Measurements from ENCODE around the gene ANO9.
"Not testable (repeated sequence)": the region's sequence is repeated elsewhere in the genome, so short reads cannot be mapped to it uniquely, and the experiment has no call there.

Gene ANO9

DNA sequence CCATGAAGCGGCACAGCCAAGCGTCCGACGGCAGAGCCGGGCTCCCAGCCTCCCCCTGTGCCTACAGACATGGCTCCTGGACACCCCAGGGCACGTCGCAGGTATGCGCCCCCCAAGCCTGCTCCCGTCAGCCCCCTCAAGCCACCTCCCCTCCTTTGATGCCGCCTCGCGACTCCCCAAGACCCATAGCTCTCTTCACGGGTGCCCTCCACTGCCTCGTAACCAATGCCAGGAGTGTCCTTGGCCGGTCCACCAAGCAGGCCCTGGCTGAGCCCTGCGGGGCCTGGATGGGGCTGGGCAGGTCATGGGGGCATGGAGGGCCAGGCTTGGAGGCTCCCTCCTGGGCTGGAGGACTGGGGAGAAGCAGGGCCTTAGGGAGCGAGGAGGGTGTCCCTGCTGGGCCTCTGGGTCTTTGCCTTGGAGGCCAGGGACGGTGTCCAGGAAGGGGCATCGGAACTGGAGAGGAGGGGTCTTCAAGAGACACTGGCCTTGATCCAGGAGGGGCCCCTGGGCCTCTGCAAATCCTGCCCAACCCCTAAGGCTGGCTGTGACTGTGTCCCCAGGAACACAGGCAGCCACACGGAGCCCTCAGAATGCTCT lies 9.2 kb downstream of the ANO9 start:
- no peak for FAIRE-seq

DNA sequence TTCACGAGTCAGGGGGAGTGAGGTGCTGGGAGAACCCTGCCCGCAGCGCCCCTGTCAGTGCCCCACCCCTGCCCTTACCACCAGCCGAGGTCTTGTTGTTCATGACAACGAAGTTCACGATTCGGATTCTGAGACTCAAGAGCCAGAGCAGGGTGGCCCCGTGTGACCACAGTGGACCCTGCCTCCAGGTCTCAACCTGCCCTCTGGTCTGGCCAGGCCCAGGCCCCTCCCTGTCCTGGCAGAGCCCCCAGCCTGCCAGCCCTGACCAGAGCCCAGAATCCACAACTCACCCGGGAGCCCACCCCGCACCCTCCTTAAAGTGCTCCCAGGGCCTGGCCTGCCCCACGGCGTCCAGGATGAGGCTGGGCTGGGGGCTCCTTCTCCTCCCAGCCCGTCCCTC lies 9.9 kb downstream of the ANO9 start:
- FAIRE-seq, result no peak

DNA sequence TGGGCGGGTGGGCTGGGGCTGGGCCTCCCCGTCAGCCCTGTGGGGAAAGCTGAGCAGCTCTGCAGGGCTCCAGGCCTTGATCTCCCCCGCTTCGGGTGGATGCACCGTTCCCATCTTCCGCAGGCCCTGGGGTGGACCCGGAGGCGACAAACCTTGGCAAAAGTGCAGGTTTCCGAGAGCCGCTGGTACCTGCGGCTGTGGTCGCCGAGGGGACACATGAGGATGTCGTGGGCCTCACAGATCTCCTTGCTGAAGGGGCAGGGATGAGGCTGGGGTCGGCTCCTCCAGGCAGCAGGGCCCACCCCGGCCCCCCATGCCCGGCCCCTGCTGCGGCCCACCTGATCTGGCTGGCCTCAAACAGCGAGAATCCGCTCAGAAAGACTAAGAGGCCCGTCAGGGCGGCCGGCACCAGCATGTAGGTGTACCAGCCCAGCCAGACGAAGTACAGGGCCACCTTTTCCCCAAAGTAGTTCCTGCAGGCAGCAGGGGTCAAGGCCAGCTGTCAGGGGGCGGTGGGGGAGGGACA lies 11.8 kb downstream of the ANO9 start:
- no peak for FAIRE-seq

DNA sequence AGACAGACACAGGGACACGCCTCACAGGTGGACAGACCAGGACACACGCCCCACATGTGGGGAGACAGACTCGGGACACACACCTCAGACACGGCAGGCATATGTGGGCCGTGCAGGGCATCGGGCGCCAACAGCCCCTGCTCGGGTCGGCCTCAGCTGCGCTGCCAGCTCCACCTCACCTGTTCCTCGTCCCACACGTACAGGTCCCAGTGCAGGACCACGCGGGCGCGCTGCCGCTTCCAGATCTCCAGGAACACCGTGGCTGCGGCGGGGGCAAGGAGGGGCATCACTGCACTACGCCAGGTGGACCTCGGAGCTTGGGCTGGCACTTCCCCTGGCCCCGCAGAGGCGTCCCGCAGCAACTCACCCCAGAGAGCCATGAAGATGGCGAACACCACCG lies 12.4 kb downstream of the ANO9 start:
- FAIRE-seq, result no peak

DNA sequence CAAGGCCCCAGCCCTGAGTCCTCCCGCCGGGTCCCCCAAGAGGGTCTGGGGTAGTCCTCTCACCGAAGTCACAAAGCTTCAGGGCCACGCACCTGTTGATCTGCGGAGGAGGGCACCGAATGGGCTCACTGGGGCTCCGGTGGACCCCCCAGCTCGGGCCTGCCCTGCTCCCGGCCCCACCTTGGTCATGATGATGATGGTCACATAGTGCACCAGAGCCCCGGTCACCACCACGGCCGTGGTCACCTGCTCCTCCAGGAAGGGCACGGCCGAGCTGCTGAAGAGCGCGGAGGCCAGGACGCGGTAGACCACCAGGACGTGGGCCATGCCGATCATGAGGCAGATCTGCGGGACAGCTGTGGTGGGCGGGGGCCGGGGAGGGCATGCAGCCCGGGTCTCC lies 13.5 kb downstream of the ANO9 start:
- FAIRE-seq, result no peak

DNA sequence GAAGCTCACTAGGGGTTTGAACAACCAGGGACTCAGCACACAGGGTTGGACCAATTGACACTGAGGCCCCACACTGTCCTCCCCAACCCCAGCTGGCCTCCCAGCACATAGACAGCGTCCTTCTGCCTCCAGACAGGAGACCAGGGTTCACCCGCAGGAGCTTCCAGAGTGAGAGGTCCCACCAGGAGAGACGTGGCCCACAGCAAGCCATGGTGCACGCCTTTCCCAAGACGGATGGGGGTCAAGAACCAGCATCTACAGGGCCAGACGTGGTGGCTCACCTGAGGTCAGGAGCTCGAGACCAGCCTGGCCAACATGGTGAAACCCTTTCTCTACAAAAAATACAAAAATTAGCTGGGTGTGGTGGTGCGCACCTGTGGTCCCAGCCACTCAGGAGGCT lies 15.0 kb downstream of the ANO9 start:
- no peak for FAIRE-seq

DNA sequence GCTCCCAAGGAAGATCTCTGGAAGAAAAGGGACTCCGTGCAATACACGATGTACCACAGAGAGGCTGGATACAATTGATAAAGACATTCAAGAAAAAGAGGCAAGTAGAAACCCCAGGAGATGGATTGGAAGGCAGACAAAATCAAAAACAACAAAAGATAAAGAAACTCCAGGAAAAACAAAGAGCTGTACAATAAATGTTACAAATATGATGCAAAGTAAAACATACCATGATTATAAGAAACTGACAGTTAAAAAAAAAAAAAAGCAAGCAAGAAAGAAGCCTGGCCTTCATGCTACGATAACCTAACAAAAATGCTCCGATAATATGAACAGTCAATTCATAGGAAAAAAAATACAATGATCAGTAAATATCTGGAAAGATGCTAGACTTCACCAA lies 16.5 kb downstream of the ANO9 start:
- FAIRE-seq, result no peak

DNA sequence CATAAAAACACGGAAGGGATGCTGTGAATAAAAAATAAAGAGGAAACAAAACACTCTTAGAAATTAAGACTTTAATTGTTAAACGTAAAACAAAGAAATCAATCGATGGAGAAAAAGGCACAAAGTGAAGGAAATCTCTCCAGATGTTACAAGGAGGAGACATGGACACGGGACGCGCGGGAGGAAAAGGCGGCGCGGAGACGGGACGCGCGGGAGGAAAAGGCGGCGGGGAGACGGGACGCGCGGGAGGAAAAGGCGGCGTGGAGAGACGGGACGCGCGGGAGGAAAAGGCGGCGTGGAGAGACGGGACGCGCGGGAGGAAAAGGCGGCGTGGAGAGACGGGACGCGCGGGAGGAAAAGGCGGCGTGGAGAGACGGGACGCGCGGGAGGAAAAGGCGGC lies 17.0 kb downstream of the ANO9 start:
- not testable (repeated sequence) for FAIRE-seq

DNA sequence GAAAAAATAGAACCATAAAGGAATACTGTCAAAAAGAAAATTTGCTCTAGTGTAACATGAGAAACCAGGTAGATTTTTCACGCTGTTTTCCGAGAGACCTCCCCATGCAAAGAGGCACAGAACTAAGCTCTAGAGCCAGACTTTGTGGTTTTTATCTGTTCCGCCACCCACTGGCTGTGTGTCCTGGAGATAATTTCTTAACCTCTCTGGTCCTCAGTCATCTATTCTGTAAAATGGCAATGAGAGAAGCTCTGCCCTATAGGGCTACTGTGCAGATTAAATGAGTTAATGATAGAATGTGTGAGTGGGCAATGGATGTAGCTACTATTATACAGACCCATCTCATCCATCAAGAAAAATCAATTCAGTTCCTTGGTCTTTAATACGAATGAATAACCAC lies 17.6 kb downstream of the ANO9 start:
- no peak for FAIRE-seq

DNA sequence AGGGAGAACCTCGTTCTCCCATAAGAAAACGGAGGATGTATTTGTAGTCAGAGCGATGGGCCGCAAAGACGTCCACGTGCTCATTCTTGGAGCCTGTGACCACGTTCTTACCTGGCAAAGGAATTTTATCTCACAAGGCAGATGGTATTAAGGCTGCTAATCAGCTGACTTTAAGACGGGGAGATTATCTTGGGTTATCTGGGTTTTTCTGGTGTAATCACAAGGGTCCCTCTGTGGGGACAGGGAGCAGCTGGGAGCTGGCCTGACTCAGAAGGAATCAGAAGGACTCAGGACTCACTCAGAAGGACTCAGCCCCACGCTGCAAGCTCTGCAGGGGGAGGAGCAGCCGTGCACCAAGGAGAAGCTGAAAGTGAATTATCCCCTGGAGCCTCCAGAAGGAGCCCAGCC lies 19.6 kb downstream of the ANO9 start:
- no peak for FAIRE-seq

DNA sequence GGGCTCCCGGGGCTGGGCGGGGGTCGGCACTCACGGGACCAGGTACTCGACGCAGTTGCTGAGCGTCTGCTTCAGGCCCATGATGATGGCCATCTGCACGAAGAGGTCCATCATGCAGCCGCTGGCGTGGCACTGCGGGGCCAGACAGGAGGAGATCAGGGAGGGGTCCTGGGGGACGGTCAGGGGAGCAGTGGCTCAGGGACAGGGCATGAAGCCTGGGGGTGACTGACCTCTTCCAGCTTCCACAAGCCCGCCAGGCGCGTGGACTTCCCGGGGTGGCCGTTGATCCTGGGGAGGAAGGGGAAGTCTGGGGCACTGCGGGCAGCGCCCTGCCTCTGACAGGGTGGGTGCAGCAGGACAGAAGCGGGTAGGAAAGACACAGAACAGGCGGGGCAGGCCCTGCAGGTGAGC lies 20.9 kb downstream of the ANO9 start:
- FAIRE-seq, result no peak

DNA sequence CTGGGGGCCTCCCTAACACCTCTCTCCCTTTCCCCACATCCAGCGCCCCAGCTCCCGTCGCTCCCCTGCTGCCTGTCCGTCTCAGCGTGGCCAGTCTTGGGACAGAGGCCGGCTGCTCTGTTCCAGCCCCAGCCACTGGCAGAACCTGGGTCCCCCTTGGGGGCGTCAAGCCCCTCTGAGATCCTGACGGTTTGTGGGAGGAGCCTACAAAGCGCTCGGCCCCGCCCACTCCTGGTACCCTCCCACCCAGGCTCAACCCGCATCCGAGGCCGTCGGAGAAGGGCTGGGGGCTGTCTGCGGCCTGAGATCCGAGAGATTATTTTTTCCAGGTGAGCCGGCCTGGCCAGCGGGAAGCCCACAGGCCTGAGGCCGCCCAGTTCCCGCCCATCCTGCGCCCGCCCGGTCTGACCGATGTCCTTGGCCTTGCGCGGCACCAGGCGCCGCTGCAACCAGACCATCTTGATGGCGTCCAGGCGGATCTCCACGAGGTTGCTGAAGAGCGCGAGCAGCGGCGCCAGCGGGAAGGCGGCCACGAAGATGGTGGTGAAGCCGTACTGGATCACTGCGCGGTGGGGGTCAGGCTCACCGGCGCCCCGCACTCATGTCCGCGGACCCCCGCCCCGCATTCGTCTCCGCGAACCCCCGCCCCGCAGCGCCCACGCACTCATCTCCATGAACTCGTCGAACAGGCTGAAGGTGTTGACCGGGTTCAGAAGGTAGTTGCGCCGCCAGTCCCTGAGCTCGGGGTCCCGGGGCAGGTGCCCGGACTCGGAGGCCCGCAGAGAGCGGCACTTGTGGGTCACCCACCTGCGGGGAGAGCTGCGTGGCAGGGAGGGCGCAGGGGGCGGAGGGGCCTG lies 21.5 kb downstream of the ANO9 start:
- no peak for FAIRE-seq

DNA sequence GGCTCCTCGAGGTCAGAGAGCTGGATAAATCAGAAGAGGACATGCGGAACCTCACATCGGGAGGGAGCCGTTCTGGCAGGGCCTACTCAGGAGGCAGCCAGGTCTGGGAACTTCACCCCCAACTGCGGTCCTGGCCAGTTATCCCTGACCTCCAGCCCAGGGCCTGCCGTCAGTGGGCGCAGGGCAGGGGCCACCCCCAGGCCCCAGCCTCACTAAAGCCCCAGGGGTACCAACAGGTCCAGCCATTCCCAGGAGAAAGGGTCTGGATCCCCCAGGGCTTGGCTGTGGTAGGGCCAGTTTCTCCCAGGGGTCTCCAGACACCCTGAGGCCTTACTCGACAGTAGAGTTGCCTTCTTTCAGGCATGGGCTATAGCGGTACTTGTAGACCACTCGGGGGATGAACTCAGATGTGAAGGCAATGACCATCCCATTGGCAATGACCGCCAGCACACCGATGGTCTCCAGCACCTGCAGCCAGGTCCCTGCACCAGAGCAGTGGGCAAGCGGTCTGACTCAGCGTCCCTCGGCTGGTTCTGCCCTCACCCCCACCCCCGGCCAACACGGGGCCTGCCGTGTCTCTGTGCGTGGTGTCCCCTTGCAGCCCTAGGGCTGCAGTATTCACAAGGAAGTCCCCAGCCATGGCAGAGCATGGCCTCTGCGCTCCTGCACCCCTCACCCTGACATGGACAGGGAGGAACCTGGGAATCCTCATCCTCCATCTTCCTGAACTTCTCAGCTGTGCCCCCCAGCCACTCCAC lies 22.4 kb downstream of the ANO9 start:
- no peak for FAIRE-seq

DNA sequence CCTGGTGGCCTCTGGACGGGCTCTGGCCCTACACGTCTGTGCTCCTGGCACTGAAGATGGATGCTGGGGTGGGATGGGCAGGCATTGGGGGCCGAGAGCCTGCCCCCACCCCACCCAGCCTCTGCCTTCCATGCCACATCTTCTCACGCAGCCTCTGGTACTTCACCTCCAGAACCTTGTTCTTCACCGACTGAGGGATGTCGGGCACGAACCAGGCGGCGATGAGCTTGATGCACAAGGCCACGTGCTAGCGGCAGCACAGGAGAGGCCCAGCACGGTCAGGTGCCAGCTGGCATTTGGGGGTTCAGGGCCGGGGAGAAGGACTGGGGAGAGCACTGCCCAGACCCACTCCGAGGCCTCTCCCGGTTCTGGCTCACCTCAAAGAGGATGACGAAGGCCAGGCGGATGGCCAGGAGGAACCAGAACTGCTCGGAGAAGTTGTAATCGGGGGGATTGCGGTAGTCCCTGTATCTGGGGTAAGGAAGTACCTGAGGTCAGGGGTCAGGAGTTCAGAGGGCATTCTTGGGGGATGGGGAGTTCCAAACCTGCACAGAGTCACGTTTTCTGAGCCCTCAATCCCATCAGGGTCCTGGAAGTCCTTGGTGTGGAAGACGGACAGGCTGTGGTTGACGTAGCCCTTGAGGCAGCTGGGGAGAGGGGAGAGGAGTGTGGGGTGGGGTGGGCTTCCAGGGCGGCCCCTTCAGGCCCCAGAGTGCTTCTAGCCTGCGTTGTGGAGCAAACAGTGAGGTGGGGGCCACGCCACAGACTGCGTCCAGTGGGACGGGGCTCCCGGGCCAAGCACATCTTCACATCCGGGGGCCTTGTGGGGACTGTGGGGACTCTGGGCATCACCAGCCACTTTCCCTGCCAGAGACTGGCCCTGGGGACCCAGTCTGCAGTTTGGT lies 23.2 kb downstream of the ANO9 start:
- no peak for FAIRE-seq

DNA sequence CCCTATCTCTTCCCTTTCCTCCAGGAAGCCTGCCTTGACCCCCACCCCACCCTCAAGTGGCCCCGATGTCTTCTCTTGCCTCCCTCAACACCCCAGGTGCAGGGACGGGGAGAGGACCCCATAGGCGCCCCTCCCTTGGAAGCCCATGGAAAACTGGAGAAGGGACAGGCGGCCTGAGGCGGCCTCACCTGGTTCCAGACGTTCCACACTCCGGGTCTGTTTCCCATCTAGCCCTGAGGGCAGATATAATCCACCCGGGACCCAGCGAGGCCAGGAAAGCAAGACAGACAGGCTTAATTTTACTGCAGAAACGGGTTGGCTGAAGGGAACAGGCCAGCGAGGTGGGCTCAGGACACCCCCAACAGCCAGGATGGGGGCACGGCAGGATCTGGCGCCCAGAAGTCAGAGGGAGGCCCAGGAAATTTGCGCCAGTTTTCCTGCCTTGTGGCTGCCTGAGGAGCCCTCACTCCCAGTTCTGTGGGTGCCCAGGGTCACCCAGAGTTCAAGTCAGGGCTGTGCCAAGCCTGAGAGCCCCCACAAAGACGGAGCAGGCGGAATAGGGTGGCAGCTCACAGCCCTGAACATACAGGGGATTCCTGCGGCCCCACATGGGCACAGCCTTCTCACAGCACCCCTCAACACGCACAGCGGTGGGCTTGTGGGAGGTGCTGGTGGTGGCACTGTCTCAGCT lies 24.0 kb downstream of the ANO9 start:
- FAIRE-seq, result no peak

DNA sequence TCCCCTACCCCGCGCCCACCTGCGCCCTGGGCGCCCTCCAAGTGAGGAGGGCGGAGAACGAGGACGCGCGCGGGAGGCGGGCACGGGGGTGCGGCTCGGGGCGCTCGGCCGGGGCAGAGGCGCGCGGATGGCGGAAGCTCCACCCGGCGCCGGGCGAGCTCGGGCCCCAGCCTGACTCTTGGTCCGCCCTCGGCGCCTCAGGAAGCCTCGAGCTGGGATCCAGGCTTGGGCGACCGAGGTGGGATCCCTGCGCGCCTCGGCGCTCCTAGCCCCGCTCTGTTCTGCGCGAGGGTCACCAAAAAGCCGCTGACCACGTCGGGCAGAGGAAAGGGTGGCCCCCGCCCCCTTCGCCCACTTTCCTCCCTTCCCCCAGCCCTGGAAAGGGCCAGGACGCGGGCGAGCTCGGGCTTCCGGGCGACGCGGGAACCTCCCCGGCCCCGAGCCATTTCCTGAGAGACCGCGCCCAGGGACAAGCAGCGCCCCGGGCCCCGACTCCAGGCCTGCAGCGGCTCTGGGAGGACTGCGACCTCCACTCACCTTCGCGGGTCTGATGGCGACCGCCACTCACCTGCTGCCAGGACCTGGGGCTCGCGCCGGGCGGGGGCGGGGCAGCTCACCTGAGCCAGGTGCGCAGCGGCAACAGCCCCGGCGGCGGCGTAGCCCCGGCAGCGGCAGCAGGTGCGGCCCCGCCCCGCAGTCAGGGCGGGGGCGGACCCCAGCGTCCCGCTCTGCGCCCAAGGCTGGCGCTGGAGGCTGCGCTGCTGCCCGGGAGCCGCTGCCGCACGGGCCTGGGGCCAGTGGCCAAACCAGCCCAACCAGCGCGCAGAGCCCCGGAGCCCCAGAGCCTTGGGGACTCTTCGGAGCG lies 24.8 kb downstream of the ANO9 start:
- no peak for FAIRE-seq

DNA sequence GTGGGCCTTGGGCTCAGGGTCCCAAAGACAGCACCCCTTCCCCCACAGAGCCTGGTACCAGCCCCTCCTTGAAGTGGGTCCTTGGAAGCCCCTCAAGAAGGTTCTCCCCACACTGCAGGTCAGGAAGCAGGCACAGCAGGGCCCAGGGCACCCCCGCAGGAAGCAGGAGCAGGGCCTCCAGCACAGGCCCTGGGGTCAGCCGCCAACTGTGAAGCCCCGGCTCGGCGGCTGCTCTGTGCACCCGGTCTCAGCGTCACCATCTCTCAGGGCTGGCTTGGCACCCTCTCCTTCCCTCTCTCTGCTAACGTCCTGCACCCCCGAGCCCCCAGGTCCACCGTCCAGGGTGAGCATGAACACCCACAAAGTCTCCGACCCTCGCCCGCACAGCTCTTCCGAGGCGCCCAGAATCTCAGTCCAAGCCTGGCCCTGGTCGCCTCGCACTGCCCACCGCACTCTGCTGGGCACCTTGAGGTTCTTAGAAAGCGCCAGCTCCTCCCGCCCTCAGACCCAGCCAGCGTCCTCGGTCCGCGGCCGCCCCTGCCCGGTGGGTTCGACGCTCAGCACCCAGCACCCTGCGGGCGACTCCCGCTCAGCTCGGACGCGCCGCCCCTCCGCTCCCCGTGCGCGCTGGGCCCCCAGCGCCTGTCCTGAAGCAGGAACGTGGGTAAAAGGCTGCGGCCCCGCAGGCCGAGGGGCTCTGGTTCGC lies 25.6 kb downstream of the ANO9 start:
- FAIRE-seq, result no peak

DNA sequence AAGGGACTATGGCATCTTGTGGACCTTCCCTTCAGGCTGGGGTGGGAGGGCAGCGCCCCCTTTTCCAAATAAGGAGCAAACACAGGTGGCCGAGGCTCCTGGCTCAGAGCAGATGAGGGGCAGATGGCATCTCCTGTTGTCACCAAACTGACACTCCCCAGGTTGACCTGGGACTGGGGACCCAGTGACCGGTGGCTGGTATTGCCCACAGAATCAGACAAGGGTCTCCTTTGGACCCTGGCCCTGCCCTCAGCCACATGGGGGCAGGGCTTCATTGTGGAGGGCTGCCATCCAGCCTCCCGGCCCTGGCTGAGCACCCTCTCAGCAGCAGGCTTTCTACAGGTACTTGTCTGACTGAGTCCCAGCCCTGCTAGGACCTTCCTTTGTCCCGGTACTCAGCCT lies 26.2 kb downstream of the ANO9 start:
- FAIRE-seq, result no peak

DNA sequence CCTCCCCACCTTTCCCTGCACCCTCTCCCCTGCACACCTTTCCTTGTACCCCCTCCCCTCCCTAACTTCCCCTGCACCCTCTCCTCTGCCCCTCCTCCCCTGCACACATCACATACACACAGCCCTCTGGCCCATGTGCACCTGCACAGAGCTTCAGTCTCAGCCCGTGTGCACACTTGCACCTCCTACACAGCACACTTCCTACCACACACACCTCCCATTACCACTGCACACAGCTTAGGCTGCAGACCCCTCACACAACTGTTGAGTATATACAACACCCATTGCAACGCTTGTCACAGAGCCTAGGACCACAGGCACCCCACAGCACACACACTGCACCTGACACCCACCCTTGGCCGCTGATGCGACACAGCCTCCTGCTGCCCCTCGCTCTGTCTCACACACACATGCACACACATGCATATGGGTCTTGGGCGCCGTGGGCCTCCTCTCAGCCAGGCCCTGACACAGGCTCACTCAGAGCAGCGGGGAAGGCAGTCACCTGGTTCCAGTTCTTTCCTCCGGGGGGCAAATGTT lies 27.4 kb downstream of the ANO9 start:
- no peak for FAIRE-seq

Data from TTC549 (cell line).